ENCODE measurements around the gene SLC26A6. TPM values are rescaled to one million over a fixed set of nuclear protein-coding genes. Genes with fewer than 3 reads are reported as not detected.

Gene SLC26A6
- polyA plus RNA-seq, 1 donor (not counting 4 experiments of a cell fraction or from before 2014, with no cell fraction given) = 24.9 TPM

GRCh38 chr3:48629894-48630293, 5.4 kb downstream of the SLC26A6 start:
- peaks cover 2% of the 10 kb centered on the region for H3K9me1 ChIP-seq (ENCODE audit: control insufficient read depth, extremely low read depth, insufficient read depth, low read length)
- no peak overlapping the region for H3K9ac ChIP-seq (ENCODE audit: control insufficient read depth, extremely low read depth, insufficient read depth, low read length)
- H3K4me2 ChIP-seq (ENCODE audit: control insufficient read depth, extremely low read depth, insufficient read depth, low read depth, low read length) = no peak overlapping the region
- peaks cover 5% of the 10 kb centered on the region for H3K4me1 ChIP-seq (ENCODE audit: control insufficient read depth, extremely low read depth, insufficient read depth, low read length)
- peaks cover 12% of the 10 kb centered on the region for H3K79me2 ChIP-seq (ENCODE audit: control insufficient read depth, insufficient read depth, low read length)
- peaks cover 2% of the 10 kb centered on the region for H4K20me1 ChIP-seq (ENCODE audit: control insufficient read depth, extremely low read depth, insufficient read depth, low read length)
- FAIRE-seq (no peak), DNase-seq (ENCODE audit: low read depth, low spot score) (no peak)
- H3K27me3 ChIP-seq (ENCODE audit: control insufficient read depth, extremely low read depth, insufficient read depth, low read length) = no peaks in the 10 kb centered on the region
- no peaks in the 10 kb centered on the region for H3K9me3 ChIP-seq (ENCODE audit: control insufficient read depth, low read depth, low read length)
- peaks cover 45 to 50% of the 10 kb centered on the region in 2 experiments for H3K36me3 ChIP-seq (ENCODE audit: control insufficient read depth in 2 of 2, extremely low read depth in 1 of 2, insufficient read depth in 2 of 2, low read length in 2 of 2)
- H2AFZ ChIP-seq (ENCODE audit: control insufficient read depth, low read length) = no peak overlapping the region
- TF ChIP-seq CTCF (optimal IDR thresholded peaks at IDR 0.05 in 1 of 3, IDR thresholded peaks at IDR 0.05 in 1 of 3, conservative IDR thresholded peaks at IDR 0.05 in 1 of 3; ENCODE audit: extremely low read depth in 1 of 3, insufficient read depth in 2 of 3, low read length in 3 of 3) (no peak), EZH2 (IDR thresholded peaks at IDR 0.05; ENCODE audit: low read length) (no peak)
- H3K4me3 ChIP-seq (ENCODE audit: control insufficient read depth in 2 of 3, extremely low read depth in 1 of 3, insufficient read depth in 2 of 3, low read depth in 1 of 3, low read length in 3 of 3) = no peak overlapping the region
- dilution Hi-C loops (cut with MboI; ENCODE audit: extremely low pct_ligation_motif_present, low sequenced_read_pairs) = no loop called here
- no peak overlapping the region for H3K27ac ChIP-seq (ENCODE audit: control insufficient read depth, insufficient read depth, low read length)

GRCh38 chr3:48628277-48629017, 6.8 kb downstream of the SLC26A6 start:
- Histone ChIP-seq H2AFZ (ENCODE audit: control insufficient read depth, low read length) (no peak overlapping the region), H3K27me3 (ENCODE audit: control insufficient read depth, extremely low read depth, insufficient read depth, low read length) (no peaks in the 10 kb centered on the region), H3K4me3 (ENCODE audit: control insufficient read depth in 2 of 3, extremely low read depth in 1 of 3, insufficient read depth in 2 of 3, low read depth in 1 of 3, low read length in 3 of 3) (no peak overlapping the region), H3K4me2 (ENCODE audit: control insufficient read depth, extremely low read depth, insufficient read depth, low read depth, low read length) (no peak overlapping the region), H3K4me1 (ENCODE audit: control insufficient read depth, extremely low read depth, insufficient read depth, low read length) (no peaks in the 10 kb centered on the region), H3K9me1 (ENCODE audit: control insufficient read depth, extremely low read depth, insufficient read depth, low read length) (peaks cover under 1% of the 10 kb centered on the region), H3K9me3 (ENCODE audit: control insufficient read depth, low read depth, low read length) (no peaks in the 10 kb centered on the region), H3K79me2 (ENCODE audit: control insufficient read depth, insufficient read depth, low read length) (peaks cover under 1% of the 10 kb centered on the region), H3K36me3 (ENCODE audit: control insufficient read depth in 2 of 2, extremely low read depth in 1 of 2, insufficient read depth in 2 of 2, low read length in 2 of 2) (peaks cover 45 to 53% of the 10 kb centered on the region in 2 experiments), H4K20me1 (ENCODE audit: control insufficient read depth, extremely low read depth, insufficient read depth, low read length) (no peaks in the 10 kb centered on the region), H3K27ac (ENCODE audit: control insufficient read depth, insufficient read depth, low read length) (no peak overlapping the region), H3K9ac (ENCODE audit: control insufficient read depth, extremely low read depth, insufficient read depth, low read length) (no peak overlapping the region)
- dilution Hi-C loops (cut with MboI; ENCODE audit: extremely low pct_ligation_motif_present, low sequenced_read_pairs) = no loop called here
- TF ChIP-seq CTCF (optimal IDR thresholded peaks at IDR 0.05 in 1 of 3, IDR thresholded peaks at IDR 0.05 in 1 of 3, conservative IDR thresholded peaks at IDR 0.05 in 1 of 3; ENCODE audit: extremely low read depth in 1 of 3, insufficient read depth in 2 of 3, low read length in 3 of 3) (no peak), EZH2 (IDR thresholded peaks at IDR 0.05; ENCODE audit: low read length) (no peak)
- DNase-seq (ENCODE audit: low read depth, low spot score) (no peak), FAIRE-seq (no peak)

Data from keratinocyte (primary cell).